GM19452 (cell line): Measurements from ENCODE around the gene CD27.
"Not testable (repeated sequence)": the region's sequence is repeated elsewhere in the genome, so short reads cannot be mapped to it uniquely, and the experiment has no call there.

ENCODE experiments used
- ATAC-seq: cut with Tn5 transposase; IDR thresholded peaks from one replicate; pipeline ENCODE4 v1.9.1; 2021; ENCODE audit not compliant: unreplicated experiment

Gene CD27

GRCh38 chr12:6444704-6445688 lies at the start of gene CD27:
CD27 (plus strand) TSS chr12:6444955; CDS start chr12:6445096, 141 bp downstream.
- ATAC-seq: no peak

- ATAC-seq: no peak
Measured at GRCh38 chr12:6396031-6396430, 48.7 kb upstream of the CD27 start.

GRCh38 chr12:6399884-6400644 lies 44.7 kb upstream of the CD27 start:
- ATAC-seq: no peak

DNA sequence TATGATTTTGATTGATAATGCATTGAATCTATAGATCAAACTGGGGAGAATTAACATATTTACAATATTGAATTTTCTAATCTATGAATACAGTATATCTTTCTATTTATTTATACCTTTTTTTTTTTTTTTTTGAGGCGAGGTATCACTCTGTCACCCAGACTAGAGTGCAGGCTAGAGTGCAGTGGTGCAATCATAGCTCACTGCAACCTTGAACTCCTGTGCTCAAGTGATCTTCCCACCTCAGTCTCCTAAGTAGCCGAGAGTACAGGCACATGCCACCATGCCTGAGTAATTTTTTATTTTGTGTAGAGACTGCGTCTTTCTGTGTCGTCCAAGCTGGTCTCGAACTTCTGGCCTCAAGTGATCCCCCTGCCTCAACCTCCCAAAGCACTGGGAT lies 40.4 kb upstream of the CD27 start:
- ATAC-seq: no peak

DNA sequence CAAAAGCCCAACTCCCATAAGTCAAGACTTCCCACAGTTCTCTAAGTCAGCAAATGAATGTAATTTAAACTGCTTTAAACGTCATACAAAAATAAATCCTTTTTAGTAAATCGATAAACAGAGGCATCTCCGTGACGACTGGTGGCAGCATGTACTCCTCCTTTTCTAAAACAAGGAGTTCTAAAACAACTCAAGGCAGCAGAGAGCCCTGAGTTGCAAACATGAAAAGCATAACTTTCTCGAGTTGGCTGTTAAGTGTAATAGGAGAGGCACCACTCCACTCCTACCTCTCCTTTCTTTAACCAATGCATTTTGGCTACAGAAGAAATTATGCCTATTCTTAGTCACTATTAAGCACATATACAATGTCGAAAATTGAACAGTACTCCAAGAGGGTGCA lies 38.8 kb upstream of the CD27 start:
- no peak for ATAC-seq

DNA sequence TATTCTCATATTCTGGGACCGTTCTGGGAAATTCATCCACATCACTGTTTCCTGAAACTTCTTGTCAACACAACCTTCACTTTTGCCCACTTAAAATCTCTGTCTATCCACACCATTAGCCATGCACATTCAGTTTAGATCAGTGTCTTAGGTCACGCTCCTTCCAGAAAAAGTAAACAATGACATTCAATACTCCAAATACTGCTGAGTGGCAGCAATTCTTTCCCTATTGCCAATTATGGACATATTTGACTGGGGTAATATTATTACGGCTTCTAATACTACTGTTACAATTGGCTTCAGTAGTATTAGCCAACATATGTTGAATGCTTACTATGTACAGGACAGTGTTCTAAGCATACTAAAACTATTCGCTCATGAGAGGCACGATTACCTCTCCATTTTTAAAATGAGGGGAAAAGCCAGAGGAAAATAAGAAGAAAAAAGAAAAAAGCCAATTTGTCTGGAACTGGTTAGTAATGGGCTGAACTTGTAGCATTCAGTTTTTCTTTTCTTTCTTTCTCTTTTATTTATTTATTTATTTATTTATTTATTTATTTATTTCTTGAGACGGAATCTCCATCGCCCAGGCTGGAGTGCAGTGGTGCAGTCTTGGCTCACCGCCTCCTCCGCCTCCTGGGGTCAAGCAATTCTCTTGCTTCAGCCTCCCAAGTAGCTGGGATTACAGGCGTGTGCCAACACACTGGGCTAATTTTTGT lies 37.4 kb upstream of the CD27 start:
- no peak for ATAC-seq

DNA sequence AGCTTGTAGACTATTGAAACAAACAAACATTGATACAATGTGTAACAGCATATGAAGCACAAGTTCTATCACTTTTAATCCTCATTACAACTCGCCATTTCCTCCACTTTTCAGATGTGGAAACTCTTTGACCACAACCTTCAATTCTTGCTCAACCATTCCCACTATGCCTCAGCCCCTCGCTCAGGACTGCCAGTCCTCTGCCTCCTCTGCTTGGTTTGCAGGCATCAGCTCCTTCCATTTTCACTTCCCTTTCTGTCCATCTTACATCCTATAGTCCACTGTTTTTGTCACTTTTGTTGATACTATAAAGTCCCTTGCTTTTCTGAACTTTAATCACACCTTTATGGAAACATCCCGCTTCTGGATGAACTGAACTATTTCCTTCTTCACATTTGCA lies 28.2 kb upstream of the CD27 start:
- ATAC-seq: no peak

- ATAC-seq: no peak
Measured at GRCh38 chr12:6418796-6419195, 26.0 kb upstream of the CD27 start.

GRCh38 chr12:6420364-6420763 lies 24.4 kb upstream of the CD27 start:
- no peak for ATAC-seq

- ATAC-seq: no peak
Measured at GRCh38 chr12:6423267-6424007, 21.3 kb upstream of the CD27 start.

DNA sequence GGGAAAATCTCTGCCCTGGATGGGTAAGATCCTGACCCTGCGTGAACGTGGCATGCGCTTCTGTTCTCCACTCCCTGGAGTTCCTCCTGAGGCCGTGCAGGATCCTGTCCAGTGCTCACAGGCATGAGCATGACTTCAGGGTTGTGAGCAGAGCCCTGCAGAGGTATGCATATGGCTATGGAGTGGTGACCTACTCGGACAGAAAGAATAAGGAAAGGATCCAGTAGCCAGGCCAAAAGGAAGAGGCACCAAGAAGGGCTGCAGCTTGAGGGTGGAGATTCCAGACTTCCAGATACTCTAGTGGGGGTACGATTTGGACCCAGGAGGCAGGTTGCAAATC lies 20.8 kb upstream of the CD27 start:
- no peak for ATAC-seq

- ATAC-seq: no peak
Measured at GRCh38 chr12:6424866-6425265, 19.9 kb upstream of the CD27 start.

DNA sequence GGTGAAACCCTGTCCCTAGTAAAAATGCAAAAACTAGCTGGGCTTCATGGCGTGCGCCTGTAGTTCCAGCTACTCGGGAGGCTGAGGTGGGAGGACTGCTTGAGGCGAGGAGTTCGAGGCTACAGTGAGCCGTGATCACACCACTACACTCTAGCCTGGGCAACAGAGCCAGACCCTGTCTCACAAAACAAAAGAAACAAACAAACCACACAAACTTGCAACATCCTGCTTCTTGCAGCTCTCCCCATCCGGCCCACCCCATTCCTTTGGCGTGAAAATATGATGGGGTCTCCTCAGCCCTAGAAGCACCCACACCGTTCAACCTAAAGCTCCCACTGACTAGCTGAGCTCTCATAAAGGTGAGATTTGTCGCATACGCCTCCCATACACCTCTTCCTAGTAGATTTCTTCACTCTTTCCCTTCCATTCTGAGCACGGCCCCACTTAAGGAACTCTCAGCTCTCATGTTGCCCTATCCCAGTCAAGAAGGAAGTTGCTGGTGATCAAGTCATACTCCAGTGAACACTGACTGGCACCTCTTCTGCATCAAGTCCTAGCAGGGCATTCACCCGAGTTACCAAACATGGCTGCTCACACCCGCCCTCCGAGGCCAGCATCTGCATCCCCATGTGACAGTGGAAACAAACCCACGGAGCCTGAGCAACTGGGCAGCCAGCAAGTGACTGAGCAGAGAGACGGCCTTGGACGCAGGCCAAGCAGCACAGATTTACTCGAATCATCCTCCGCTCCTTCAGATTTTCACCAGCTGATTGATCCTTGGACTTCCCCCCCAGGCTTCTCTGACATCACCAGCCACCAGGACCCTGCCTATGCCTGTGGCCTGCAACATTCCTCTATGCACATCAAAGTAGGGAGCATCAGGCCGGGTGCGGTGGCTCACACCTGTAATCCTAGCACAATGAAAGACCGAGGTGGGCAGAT lies 18.9 kb upstream of the CD27 start:
- ATAC-seq: no peak

DNA sequence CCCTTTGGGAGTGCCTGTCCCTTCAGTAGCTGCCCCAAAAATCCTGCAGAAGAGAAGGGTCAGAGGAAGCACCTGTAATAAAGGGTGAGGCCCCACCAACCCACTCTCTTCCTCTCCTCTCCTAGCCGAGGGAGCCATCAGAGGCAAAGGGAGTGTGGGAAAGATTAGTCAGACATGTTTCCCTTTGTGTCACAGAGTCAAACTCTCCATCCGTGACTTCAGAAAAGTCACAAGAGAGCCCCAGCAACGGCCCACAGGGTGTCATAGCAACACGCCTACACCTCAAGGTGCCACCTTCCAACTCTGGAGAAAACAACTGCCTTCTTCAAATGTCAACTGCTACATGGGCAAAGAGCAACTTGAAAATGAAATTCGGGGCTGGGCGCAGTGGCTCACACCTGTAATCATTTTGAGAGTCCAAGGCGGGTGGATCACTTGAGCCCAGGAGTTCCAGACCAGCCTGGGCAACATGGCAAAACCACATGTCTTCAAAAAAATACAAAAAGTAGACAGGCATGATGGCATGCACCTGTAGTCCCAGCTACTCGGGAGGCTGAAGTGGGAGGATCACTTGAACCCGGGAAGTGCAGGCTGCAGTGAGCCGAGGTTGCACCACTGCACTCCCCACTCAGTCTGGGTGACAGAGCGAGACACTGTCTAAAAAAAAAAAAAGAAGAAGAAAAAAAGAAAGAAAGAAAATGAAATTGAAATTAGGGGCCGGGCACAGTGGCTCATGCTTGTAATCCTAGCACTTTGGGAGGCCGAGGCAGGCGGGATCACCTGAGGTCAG lies 17.7 kb upstream of the CD27 start:
- ATAC-seq: peak; percentile 73

DNA sequence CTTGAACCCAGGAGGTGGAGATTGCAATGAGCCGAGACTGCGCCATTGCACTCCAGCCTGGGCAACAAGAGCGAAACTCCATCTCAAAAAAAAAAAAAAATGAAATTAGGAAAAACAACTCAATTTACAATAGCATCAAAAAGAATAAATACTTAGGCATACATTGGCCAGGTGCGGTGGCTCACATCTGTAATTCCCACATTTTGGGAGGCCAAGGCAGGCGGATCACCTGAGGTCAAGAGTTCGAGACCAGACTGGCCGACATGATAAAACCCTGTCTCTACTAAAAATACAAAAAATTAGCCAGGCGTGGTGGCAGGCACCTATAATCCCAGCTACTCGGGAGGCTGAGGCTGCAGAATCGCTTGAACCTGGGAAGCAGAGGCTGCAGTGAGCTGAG lies 17.0 kb upstream of the CD27 start:
- not testable (repeated sequence) for ATAC-seq

- no peak for ATAC-seq
Measured at GRCh38 chr12:6428326-6428725, 16.4 kb upstream of the CD27 start.

GRCh38 chr12:6430124-6430989 lies 14.4 kb upstream of the CD27 start:
- no peak for ATAC-seq

GRCh38 chr12:6432991-6433390 lies 11.8 kb upstream of the CD27 start:
- ATAC-seq: no peak
